ENCODE data around the gene TCTN2. TPM values are rescaled to one million over a fixed set of nuclear protein-coding genes. Genes with fewer than 3 reads are reported as not detected.

Gene TCTN2
- total RNA-seq, 1 donor from 2014 or later = 9.2 TPM

DNA sequence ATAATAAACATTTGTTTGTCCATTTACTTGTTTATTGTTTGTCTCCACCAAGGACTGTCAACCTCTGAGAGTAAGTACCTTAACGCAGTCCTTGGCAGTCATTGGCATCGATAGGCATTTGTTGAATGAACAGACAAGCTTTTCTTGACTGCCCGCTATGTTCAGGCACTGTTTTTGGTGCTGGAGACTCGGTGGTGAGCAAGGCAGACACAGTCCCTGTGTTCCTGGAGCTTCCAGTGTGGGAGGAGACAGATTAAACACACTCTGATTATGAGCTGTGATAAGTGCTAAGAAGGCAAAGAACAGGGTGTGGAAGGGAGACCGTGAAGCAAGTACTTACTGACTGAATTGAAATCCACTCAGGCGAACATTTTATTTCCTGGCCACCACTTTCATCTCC is 42.5 kb downstream of the TCTN2 start:
- Histone ChIP-seq H3K9me3 (ENCODE audit: insufficient read depth, low read depth, low read length) (no peaks in the 10 kb centered on the region), H2AFZ (ENCODE audit: low read depth, low read length) (peak overlapping the region; percentile 87), H3K4me1 (ENCODE audit: insufficient read depth, low read length) (peaks cover 11% of the 10 kb centered on the region), H3K9ac (ENCODE audit: low read length) (peak overlapping the region; percentile 89), H3K27ac (ENCODE audit: low read depth, low read length) (no peak overlapping the region), H3K4me2 (ENCODE audit: low read length) (peak overlapping the region; percentile 87), H3K79me2 (ENCODE audit: insufficient read depth, low read length) (peaks cover 29% of the 10 kb centered on the region), H4K20me1 (ENCODE audit: insufficient read depth, low read length) (peaks cover 13% of the 10 kb centered on the region), H3K36me3 (ENCODE audit: insufficient read depth, low read length) (no peaks in the 10 kb centered on the region), H3K27me3 (ENCODE audit: insufficient read depth, low read length) (no peaks in the 10 kb centered on the region), H3K4me3 (ENCODE audit: insufficient read depth, low read depth, low read length) (peak overlapping the region; percentile 78)
- TF ChIP-seq, protein P1, sequence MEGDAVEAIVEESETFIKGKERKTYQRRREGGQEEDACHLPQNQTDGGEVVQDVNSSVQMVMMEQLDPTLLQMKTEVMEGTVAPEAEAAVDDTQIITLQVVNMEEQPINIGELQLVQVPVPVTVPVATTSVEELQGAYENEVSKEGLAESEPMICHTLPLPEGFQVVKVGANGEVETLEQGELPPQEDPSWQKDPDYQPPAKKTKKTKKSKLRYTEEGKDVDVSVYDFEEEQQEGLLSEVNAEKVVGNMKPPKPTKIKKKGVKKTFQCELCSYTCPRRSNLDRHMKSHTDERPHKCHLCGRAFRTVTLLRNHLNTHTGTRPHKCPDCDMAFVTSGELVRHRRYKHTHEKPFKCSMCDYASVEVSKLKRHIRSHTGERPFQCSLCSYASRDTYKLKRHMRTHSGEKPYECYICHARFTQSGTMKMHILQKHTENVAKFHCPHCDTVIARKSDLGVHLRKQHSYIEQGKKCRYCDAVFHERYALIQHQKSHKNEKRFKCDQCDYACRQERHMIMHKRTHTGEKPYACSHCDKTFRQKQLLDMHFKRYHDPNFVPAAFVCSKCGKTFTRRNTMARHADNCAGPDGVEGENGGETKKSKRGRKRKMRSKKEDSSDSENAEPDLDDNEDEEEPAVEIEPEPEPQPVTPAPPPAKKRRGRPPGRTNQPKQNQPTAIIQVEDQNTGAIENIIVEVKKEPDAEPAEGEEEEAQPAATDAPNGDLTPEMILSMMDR (IDR thresholded peaks at IDR 0.05; ENCODE audit: insufficient read depth, low read depth, low read length) = no peak
- no peak for TF ChIP-seq EZH2 (IDR thresholded peaks at IDR 0.05; ENCODE audit: insufficient read depth, low read length)
- Mint-ChIP-seq H3K9me3 (ENCODE audit: unreplicated experiment) (no peaks in the 10 kb centered on the region), H3K4me1 (ENCODE audit: low read depth, unreplicated experiment) (peaks cover 16% of the 10 kb centered on the region), H3K27ac (ENCODE audit: unreplicated experiment) (no peak overlapping the region), H3K4me3 (ENCODE audit: unreplicated experiment) (peak overlapping the region; percentile 90), H3K27me3 (ENCODE audit: low read depth, unreplicated experiment) (no peaks in the 10 kb centered on the region), H3K36me3 (ENCODE audit: low read depth, unreplicated experiment) (no peaks in the 10 kb centered on the region)
- DNase-seq (ENCODE audit: low read depth) (peak; percentile 12), FAIRE-seq (no peak)

DNA sequence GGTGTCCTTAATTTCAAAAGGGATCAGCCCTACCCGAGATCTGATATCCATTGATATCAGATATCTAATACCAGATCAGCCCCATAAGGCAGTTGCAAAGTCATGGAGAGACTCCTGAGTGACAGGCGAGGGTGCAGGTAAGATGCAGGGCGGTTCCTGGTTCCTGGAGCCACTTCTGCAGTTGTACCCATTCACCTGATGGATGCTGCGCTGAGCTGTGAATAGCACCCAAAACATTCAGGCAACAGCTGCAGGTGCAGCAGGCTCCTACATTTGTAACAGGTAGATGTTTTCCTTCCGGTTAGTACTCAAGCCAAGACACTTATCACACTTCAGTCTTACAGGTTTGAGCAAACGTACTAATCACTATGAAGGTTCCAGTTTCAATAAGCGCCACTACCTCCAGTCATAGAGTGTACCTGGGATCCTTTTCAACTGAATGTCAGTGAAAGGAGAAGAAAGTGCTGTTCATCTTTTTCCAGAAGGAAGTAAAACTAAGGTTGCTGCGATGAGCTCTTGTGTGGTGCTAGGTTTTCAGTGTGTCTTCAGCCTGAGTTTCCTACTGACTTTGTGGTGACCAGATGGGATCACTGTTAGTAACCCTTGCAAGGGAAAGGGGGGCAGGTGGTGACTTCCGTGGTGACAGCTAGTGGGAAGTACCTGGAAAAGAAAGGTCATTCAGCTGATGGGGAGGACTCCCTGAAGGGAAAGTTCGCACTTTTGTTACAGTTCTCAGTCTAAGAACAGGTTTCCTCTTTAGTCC is 43.1 kb downstream of the TCTN2 start:
- Mint-ChIP-seq H3K27me3 (ENCODE audit: low read depth, unreplicated experiment) (no peaks in the 10 kb centered on the region), H3K36me3 (ENCODE audit: low read depth, unreplicated experiment) (no peaks in the 10 kb centered on the region), H3K27ac (ENCODE audit: unreplicated experiment) (no peak overlapping the region), H3K4me3 (ENCODE audit: unreplicated experiment) (peak overlapping the region; percentile 90), H3K9me3 (ENCODE audit: unreplicated experiment) (no peaks in the 10 kb centered on the region), H3K4me1 (ENCODE audit: low read depth, unreplicated experiment) (peaks cover 16% of the 10 kb centered on the region)
- H3K4me1 ChIP-seq (ENCODE audit: insufficient read depth, low read length) = peaks cover 11% of the 10 kb centered on the region
- H3K9ac ChIP-seq (ENCODE audit: low read length) = peak overlapping the region; percentile 89
- peaks cover 13% of the 10 kb centered on the region for H4K20me1 ChIP-seq (ENCODE audit: insufficient read depth, low read length)
- FAIRE-seq = no peak
- H3K4me2 ChIP-seq (ENCODE audit: low read length) = peak overlapping the region; percentile 87
- H3K27me3 ChIP-seq (ENCODE audit: insufficient read depth, low read length) = no peaks in the 10 kb centered on the region
- no peaks in the 10 kb centered on the region for H3K9me3 ChIP-seq (ENCODE audit: insufficient read depth, low read depth, low read length)
- no peak for DNase-seq (ENCODE audit: low read depth)
- H2AFZ ChIP-seq (ENCODE audit: low read depth, low read length) = no peak overlapping the region
- peak overlapping the region; percentile 78 for H3K4me3 ChIP-seq (ENCODE audit: insufficient read depth, low read depth, low read length)
- H3K36me3 ChIP-seq (ENCODE audit: insufficient read depth, low read length) = no peaks in the 10 kb centered on the region
- peaks cover 29% of the 10 kb centered on the region for H3K79me2 ChIP-seq (ENCODE audit: insufficient read depth, low read length)
- TF ChIP-seq EZH2 (IDR thresholded peaks at IDR 0.05; ENCODE audit: insufficient read depth, low read length) = no peak
- TF ChIP-seq, protein P1 (IDR thresholded peaks at IDR 0.05; ENCODE audit: insufficient read depth, low read depth, low read length) = no peak
- H3K27ac ChIP-seq (ENCODE audit: low read depth, low read length) = no peak overlapping the region

DNA sequence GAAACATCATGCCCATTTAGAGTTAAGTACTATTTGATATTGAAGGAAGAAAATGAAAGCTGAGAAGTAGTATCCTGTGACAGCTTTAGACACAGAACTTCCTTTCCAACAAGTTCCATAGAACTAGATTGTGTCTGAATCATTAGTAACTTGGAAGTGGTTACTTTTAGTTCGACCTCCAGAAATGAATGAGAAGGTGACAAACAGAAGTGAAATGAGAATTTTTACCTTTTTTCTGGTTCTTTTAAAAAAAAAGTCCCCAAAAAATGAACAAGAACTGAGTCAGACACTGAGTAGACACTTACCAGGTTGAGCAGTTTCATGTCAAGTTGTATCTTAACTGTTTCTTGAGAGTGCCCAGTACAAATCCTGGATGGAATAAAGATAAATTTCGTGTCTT is 44.3 kb downstream of the TCTN2 start:
- Histone ChIP-seq H2AFZ (ENCODE audit: low read depth, low read length) (no peak overlapping the region), H3K36me3 (ENCODE audit: insufficient read depth, low read length) (peaks cover 3% of the 10 kb centered on the region), H3K27me3 (ENCODE audit: insufficient read depth, low read length) (no peaks in the 10 kb centered on the region), H3K27ac (ENCODE audit: low read depth, low read length) (no peak overlapping the region), H3K4me3 (ENCODE audit: insufficient read depth, low read depth, low read length) (no peak overlapping the region), H4K20me1 (ENCODE audit: insufficient read depth, low read length) (peaks cover 13% of the 10 kb centered on the region), H3K9me3 (ENCODE audit: insufficient read depth, low read depth, low read length) (no peaks in the 10 kb centered on the region), H3K4me2 (ENCODE audit: low read length) (no peak overlapping the region), H3K9ac (ENCODE audit: low read length) (no peak overlapping the region), H3K4me1 (ENCODE audit: insufficient read depth, low read length) (peaks cover 11% of the 10 kb centered on the region), H3K79me2 (ENCODE audit: insufficient read depth, low read length) (peaks cover 29% of the 10 kb centered on the region)
- TF ChIP-seq EZH2 (IDR thresholded peaks at IDR 0.05; ENCODE audit: insufficient read depth, low read length) = no peak
- TF ChIP-seq, protein P1 (IDR thresholded peaks at IDR 0.05; ENCODE audit: insufficient read depth, low read depth, low read length) = no peak
- peaks cover 16% of the 10 kb centered on the region for H3K4me1 Mint-ChIP-seq (ENCODE audit: low read depth, unreplicated experiment)
- no peaks in the 10 kb centered on the region for H3K27me3 Mint-ChIP-seq (ENCODE audit: low read depth, unreplicated experiment)
- no peak overlapping the region for H3K4me3 Mint-ChIP-seq (ENCODE audit: unreplicated experiment)
- no peaks in the 10 kb centered on the region for H3K36me3 Mint-ChIP-seq (ENCODE audit: low read depth, unreplicated experiment)
- H3K27ac Mint-ChIP-seq (ENCODE audit: unreplicated experiment) = no peak overlapping the region
- no peaks in the 10 kb centered on the region for H3K9me3 Mint-ChIP-seq (ENCODE audit: unreplicated experiment)
- DNase-seq (ENCODE audit: low read depth) (no peak), FAIRE-seq (no peak)

All from astrocyte (in vitro differentiated cells and primary cell).